ENCODE results near the gene BAHCC1.

The BAHCC1 gene

DNA sequence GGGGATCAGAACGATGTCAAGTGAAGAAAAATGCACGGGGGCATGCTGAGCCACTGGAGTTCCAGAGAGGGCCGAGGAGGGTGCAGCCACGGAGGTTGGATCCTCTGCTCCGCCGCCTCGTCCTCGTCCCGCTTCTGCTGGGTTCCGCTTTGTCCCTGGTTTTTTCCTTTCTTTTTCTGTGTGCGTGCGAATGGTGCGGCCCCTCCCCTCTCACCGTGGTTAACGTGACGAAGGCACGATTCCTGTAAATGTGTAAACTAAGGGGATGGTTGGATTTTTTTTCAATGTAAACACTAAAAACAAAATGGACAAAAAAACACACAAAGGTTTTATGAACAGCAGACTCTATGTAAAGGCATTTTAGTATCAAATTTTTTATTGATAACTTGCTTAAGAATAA is 70.7 kb downstream of the BAHCC1 start:
- DNase-seq (ENCODE audit: low read depth in 2 of 2): no peak
- H3K4me3 ChIP-seq (replicated peaks in 1 of 2; ENCODE audit: low read depth in 2 of 2, low read length in 2 of 2): no peak overlapping the region
- TF ChIP-seq, protein P1, sequence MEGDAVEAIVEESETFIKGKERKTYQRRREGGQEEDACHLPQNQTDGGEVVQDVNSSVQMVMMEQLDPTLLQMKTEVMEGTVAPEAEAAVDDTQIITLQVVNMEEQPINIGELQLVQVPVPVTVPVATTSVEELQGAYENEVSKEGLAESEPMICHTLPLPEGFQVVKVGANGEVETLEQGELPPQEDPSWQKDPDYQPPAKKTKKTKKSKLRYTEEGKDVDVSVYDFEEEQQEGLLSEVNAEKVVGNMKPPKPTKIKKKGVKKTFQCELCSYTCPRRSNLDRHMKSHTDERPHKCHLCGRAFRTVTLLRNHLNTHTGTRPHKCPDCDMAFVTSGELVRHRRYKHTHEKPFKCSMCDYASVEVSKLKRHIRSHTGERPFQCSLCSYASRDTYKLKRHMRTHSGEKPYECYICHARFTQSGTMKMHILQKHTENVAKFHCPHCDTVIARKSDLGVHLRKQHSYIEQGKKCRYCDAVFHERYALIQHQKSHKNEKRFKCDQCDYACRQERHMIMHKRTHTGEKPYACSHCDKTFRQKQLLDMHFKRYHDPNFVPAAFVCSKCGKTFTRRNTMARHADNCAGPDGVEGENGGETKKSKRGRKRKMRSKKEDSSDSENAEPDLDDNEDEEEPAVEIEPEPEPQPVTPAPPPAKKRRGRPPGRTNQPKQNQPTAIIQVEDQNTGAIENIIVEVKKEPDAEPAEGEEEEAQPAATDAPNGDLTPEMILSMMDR (IDR thresholded peaks at IDR 0.05; ENCODE audit: low read depth, low read length): no peak

GRCh38 chr17:81466564-81467472 is 71.6 kb downstream of the BAHCC1 start:
- TF ChIP-seq, protein P1 (IDR thresholded peaks at IDR 0.05; ENCODE audit: low read depth, low read length): no peak
- no peak for DNase-seq (ENCODE audit: low read depth in 2 of 2)
- no peak overlapping the region for H3K4me3 ChIP-seq (replicated peaks in 1 of 2; ENCODE audit: low read depth in 2 of 2, low read length in 2 of 2)

- H3K4me3 ChIP-seq (replicated peaks in 1 of 2; ENCODE audit: low read depth in 2 of 2, low read length in 2 of 2): no peak overlapping the region
- TF ChIP-seq, protein P1 (IDR thresholded peaks at IDR 0.05; ENCODE audit: low read depth, low read length): no peak
- DNase-seq (ENCODE audit: low read depth in 2 of 2): no peak
Measured at GRCh38 chr17:81468111-81468769, 73.0 kb downstream of the BAHCC1 start.

DNA sequence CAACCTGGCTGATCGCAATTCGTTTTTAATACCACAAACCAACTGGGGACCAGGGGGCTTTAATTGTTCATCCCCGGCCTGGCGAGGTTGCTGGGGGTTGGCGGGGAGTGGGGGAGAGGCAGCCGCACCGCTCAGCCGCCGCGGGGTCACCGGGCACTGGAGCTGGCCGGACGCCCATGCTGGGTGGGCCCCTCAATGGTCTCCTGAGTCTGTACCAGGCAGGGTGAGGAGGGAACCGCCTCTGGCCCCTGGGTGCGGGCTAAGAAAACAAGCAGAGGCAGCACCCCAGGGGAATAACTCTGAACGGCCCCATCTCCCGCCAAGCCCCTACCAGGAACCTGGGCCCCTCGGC is 73.5 kb downstream of the BAHCC1 start:
- DNase-seq (ENCODE audit: low read depth in 2 of 2): no peak
- TF ChIP-seq, protein P1 (IDR thresholded peaks at IDR 0.05; ENCODE audit: low read depth, low read length): no peak
- no peak overlapping the region for H3K4me3 ChIP-seq (replicated peaks in 1 of 2; ENCODE audit: low read depth in 2 of 2, low read length in 2 of 2)

GRCh38 chr17:81469266-81469665 is 74.0 kb downstream of the BAHCC1 start:
- DNase-seq (ENCODE audit: low read depth in 2 of 2): no peak
- TF ChIP-seq, protein P1 (IDR thresholded peaks at IDR 0.05; ENCODE audit: low read depth, low read length): no peak
- no peak overlapping the region for H3K4me3 ChIP-seq (replicated peaks in 1 of 2; ENCODE audit: low read depth in 2 of 2, low read length in 2 of 2)

GRCh38 chr17:81470270-81470943 is 75.2 kb downstream of the BAHCC1 start:
- no peak for DNase-seq (ENCODE audit: low read depth in 2 of 2)
- TF ChIP-seq, protein P1 (IDR thresholded peaks at IDR 0.05; ENCODE audit: low read depth, low read length): no peak
- H3K4me3 ChIP-seq (replicated peaks in 1 of 2; ENCODE audit: low read depth in 2 of 2, low read length in 2 of 2): no peak overlapping the region
